CD4-positive, alpha-beta T cell treated with Interferon alpha-2 for 1 hour (primary cell): ENCODE measurements around the gene NCK2.

Experiments used
- DNase-seq, 2 donors: peaks; one replicate each; pipeline ENCODE4 v3.0.0-alpha.2; 2020 to 2022

The NCK2 gene

GRCh38 chr2:105744909-105745853 is at the start of gene NCK2:
TSS of gene NCK2 (plus strand) at chr2:105744912. CDS start at chr2:105855064, 110,152 bp downstream.
- DNase-seq = peak in 1 of 2 donors; percentile 46

DNA sequence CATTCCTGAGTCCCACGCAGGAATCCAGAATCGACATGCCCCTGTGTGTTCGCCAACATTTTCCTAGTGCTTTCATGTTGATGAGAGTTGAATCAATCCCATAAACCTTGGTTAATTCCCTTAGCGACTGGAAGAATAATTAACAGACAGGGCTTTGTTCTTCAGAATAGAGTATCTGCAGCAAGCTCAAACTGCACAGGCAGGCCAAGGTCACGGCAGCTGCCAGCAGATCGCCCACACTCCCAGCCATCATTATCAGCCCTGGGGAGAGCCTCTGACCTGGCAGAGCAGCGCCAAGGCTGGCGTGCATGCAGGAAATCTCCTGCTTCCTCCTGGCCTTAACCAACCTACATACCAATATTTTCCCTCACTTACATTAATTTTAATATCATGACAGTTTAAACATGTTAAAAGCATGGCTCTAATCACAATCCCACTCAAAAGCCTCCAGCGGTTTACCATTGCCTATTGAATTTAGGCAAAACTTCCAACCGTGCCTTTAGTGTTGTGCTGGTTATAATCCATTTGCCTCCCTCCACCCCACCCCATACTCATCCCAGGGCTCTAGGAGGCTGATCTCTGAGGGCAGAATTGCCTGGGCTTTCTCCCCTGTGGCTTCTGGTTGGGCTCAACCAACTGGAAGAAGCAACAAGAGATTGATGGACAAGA is 46.8 kb upstream of the NCK2 start:
- no peak for DNase-seq

DNA sequence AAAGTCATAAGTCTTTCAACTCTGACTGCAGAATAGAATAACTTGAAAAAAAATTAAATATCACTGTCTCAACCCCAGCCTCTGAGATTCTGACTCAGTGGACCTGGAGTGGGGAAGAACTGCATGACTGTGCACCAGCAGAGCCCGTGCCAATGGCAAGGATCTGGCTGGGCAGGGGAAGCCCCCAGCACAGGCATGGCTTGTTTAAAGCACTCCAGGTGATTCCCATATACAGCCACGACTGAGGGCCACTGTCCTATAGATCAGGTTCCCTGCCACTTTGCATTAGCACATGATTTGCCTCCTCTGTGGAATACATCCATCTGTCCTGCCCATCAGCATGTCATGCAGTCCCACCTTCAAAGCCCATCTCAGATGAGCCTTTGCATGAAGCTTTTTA is 45.9 kb upstream of the NCK2 start:
- no peak for DNase-seq

- no peak for DNase-seq
Observed at GRCh38 chr2:105701042-105701441, 43.7 kb upstream of the NCK2 start.

DNA sequence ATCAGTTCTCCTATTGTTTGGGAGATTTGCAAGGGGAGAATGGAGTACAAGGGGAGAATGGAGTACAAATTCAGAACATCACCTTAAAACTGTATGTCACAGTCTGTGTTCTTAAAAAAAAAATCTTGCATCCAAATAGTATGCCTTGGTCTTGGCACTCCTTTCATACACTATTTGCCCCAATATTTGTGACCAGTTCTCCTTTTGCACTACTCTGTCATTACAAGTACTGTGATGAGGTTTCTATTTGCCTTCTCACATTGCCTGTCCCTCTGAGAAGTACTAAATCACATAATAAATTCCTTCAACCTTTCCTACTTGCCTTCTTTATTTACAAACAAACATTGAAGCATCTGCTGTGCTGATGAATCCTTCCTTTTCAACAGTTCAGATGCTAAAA is 36.0 kb upstream of the NCK2 start:
- DNase-seq = no peak

DNA sequence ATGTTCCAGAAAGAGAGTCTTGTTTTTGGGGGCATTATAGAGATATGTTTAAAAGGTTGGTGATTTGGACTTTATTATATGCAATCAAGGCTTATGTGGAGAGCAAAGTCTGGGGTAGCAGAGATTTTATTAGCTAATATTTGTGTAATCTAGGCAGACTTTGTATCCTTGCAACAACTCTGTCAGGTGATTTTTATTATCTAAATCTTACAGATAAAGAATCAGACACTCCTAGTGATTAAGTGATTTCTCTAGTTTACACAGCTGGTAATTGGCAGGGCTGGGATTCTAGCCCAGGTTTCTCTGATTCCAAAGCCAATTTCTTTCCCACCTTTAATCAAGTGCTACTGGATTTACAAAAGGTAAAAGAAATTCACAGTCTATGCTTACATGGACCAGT is 33.3 kb upstream of the NCK2 start:
- no peak for DNase-seq

DNA sequence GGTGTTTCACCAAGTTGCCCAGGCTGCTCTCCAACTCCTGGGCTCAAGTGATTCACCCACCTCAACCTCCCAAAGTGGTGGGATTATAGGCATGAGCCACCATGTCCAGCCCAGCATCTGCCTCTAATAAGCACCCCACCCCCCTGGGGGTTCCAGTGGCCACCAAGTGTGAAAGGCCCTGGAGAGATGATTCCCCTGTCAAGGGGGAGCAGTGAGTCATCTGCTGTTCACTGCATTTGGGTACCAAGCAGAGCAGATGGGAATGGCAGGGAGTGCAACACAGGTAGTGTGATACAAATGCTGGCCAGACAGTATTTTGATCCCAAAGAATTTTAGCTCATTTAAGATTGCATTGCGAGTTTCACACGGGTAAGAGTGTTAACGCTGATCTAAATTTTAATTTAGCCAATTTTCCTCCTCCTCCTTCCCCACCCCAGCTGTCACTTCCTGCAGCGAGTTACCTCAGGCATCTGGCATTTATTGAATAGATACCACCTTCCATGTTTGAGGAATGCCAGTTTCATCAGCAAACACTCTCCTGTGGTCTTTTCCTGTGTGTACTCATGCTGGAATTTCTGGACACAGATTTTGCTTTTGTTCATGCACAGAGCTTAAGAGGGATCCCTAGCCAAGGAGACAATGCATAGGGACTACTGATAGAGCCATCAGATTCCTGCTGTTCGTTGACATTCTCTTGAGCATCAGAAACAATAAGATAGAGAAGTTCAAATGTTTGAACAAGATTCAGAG is 32.4 kb upstream of the NCK2 start:
- DNase-seq = no peak

DNA sequence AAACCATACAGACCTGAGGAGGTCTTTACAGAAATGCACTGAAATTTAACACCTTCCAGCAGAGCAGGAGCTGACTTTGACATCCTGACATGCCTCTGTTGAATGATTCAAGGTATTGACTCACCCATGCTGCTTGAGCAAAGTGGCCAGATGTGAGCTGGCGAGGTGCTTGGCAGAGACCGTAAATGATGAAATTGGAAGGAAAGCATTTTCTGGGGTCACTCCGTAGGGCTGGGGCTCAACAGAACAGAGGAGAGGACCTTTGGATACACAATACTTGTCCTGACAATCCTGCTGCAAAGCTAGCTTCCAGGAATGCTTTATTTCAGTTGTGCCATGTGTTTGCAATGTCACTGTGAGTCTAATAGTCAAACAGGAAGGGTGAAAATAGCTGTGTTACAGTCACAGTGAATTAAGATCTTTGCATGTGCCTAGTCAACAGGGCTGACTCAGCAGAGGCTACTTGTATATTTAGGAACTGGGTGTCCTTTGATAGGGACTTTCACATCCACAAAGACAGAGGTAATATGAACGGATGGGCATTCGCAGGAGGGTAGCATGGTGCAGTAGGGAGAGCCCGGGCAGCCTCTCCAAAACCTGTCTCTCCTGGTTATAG is 31.6 kb upstream of the NCK2 start:
- DNase-seq = no peak

- DNase-seq = no peak
Observed at GRCh38 chr2:105714141-105714540, 30.6 kb upstream of the NCK2 start.

DNA sequence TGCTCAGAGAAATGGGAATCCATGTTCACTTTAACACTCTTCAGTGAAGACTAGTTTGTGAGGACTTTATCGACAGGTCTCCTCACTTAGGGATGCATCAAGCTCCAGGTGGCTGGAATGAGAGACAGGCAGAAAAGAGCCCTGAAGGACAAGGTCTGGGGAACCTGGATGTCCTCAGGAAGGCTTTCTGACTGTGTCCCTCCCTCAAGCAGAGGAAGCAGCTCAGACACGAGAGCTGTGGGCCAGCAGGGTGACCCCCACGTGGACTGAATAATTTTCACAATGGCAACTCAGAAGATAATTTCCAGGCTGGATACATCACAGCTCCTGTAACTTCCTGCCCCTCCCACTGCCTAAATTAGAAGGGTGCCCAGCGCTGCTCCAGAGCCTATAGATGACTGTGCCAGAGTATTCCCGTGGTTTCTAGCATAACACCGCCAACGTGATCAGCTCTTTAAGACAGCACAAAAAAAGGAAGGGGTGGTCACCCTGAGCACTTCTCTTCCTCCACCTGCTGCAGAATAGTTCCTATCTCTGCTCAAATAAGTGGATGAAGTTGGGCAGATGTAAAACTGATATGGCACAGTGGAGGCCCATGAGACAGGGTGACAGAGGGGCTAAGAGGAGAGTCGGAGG is 25.7 kb upstream of the NCK2 start:
- DNase-seq = no peak

GRCh38 chr2:105721991-105722511 is 22.7 kb upstream of the NCK2 start:
- no peak for DNase-seq

- no peak for DNase-seq
Observed at GRCh38 chr2:105722726-105723297, 21.9 kb upstream of the NCK2 start.

GRCh38 chr2:105723431-105723830 is 21.3 kb upstream of the NCK2 start:
- no peak for DNase-seq

DNA sequence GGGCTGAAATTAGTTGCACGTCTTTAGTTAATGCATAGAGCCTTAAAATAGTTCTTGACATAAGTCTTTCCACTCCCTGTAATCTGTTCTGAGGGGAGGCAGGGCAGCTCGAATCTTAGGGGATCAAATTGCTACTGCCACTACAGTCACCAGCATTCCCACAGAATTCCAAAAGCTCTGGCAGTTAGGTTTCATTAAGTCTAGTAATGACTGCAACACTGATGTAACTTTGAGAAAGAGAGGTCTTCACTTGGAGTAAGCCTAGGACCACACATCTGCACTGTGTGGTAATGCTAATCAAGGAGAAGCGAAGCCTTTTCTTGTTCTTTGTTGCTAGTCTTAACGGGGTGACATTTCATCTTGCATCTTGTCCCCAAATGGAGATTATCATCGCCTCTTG is 19.3 kb upstream of the NCK2 start:
- DNase-seq = no peak

DNA sequence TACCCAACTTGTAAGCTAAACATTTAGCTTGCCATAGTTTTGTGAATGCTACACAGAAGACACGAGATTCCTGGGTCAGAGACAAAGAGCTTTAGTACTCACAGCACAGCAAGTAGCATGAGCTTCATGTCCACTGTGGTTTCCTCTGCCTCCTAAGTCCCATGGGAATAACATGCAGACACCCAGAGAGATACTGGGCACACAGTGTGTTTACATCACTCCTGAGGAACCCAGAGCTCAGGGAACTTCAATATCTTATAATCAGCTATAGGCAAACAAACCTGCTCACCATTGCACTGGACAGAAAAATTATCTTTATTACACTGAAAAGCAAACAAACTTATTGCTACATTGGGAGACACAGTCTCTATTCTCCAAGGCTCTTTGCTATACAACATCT is 14.5 kb upstream of the NCK2 start:
- DNase-seq = no peak

GRCh38 chr2:105731511-105731910 is 13.2 kb upstream of the NCK2 start:
- no peak for DNase-seq

DNA sequence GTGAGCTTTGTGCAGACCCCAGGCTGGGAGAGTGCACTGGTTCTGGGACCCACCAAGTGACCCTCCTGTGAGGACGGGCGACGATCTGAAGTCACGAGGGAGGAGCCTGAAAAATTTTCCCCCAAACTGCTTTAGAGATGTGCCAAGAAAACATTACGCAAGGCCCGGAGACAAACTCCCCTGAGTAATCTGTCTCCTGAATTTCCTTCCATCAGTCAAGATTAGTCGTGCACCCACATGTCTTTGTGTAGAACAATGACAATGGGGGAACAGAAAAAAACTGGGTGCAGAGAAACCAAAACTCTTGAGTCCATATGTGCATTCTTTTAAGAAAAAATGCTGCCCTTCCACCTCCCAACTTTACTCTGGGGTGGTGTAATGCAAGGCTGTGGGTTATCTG is 12.6 kb upstream of the NCK2 start:
- DNase-seq = no peak

- no peak for DNase-seq
Observed at GRCh38 chr2:105732955-105733607, 11.6 kb upstream of the NCK2 start.

- DNase-seq = no peak
Observed at GRCh38 chr2:105733875-105734274, 10.8 kb upstream of the NCK2 start.

DNA sequence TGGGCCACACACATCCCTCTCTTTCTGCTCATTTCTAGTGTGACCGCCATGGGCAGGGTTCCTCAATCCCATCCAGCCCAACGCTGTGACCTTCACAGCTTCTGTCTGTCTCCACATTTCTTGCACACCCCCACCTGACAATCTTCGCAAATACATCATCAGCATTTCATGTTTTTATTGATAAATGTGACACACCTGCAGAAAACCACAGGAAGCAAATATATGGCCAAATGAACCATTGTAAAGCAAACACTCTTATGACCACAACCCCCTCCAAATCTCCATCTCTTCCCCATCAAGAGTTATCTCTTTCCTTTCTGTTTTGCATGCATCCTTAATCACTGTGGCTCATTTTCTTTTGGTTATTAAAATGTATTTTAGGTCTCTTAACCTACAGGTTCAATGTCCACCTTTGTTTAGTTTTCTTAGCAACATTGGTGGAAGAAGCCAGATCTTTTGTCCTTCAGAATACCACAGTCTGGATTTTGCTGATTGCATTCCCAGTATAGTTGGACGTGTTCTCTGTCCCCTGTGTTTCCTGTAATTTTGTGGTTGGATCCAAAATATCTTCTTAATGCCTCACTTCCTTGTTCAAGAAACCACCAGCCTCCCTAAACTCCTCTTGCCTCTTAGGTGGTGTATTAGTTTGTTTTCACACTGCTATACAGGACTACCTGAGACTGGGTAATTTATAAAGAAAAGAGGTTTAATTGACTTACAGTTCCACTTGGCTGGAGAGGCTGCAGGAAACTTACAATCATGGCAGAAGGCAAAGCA is 9.8 kb upstream of the NCK2 start:
- DNase-seq = no peak

GRCh38 chr2:105736145-105736544 is 8.6 kb upstream of the NCK2 start:
- no peak for DNase-seq
